Measurements from ENCODE around the gene WNT3. TPM values are rescaled to one million over a fixed set of nuclear protein-coding genes. Genes with fewer than 3 reads are reported as not detected.

WNT3 gene
- total and polyA plus RNA-seq, 2 of the 8 experiments (the other 6 are each of a cell fraction or from before 2014, with no cell fraction given), result 0.56 to 2.0 TPM

DNA sequence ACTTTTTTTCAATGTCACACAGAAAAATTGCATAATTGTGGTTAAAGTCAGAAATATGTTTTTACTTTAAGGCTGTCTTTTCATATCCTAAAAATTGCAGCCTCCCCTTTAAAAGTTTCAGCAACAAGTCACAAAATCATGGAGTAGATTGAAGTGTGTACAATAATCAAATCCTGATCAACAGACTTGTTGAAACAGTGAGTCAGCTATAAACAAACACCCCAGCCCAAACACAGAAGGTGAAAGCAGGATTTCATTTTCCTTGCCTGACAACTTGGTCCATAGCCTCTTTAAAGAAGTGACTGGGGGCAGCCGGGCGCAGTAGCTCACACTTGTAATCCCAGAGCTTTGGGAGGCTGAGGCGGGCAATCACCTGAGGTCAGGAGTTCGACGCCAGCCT, 59.9 kb downstream of the WNT3 start:
- Histone ChIP-seq H3K36me3 (ENCODE audit: control insufficient read depth in 2 of 4, insufficient read depth in 4 of 4, low read length in 3 of 4) (peaks cover 0 to 2% (median 0%) of the 10 kb centered on the region in 4 experiments; a peak in 3 of 8 replicates), H3K4me1 (replicated peaks in 1 of 4; ENCODE audit: control insufficient read depth in 3 of 4, insufficient read depth in 4 of 4, low read length in 3 of 4) (no peaks in the 10 kb centered on the region), H3K4ac (replicated peaks; ENCODE audit: insufficient read length, low read depth, low read length) (no peak overlapping the region), H3K14ac (ENCODE audit: insufficient read length) (no peak overlapping the region), H2BK5ac (ENCODE audit: low read depth, low read length) (no peak overlapping the region), H3K4me2 (ENCODE audit: insufficient read depth in 1 of 2, low read depth in 2 of 2, low read length in 2 of 2) (no peak overlapping the region), H3K4me3 (ENCODE audit: extremely low read depth in 1 of 4, insufficient read depth in 2 of 4, low read depth in 3 of 4, low read length in 4 of 4) (no peak overlapping the region), H2BK15ac (ENCODE audit: low read length) (no peak overlapping the region), H3K27ac (ENCODE audit: low read depth, low read length) (no peak overlapping the region), H3K79me1 (ENCODE audit: low read depth, low read length) (no peaks in the 10 kb centered on the region), H3K27me3 (replicated peaks in 1 of 4; ENCODE audit: control insufficient read depth in 3 of 4, extremely low read depth in 1 of 4, insufficient read depth in 3 of 4, low read length in 3 of 4) (peaks cover 0 to 1% (median 0%) of the 10 kb centered on the region in 4 experiments; a peak in 1 of 7 replicates), H4K91ac (replicated peaks; ENCODE audit: insufficient read length, low read length) (no peak overlapping the region), H3K79me2 (ENCODE audit: control insufficient read depth in 1 of 2, insufficient read depth in 2 of 2, low read length in 2 of 2) (no peaks in the 10 kb centered on the region), H2BK120ac (replicated peaks; ENCODE audit: low read depth, low read length) (no peak overlapping the region), H4K20me1 (replicated peaks in 1 of 2; ENCODE audit: control insufficient read depth in 1 of 2, insufficient read depth in 2 of 2, low read length in 2 of 2) (peaks cover 0 to 2% of the 10 kb centered on the region in 2 experiments), H2AK5ac (ENCODE audit: low read depth, low read length) (no peak overlapping the region), H2AFZ (ENCODE audit: low read length) (no peak overlapping the region), H3K23ac (ENCODE audit: insufficient read length) (no peak overlapping the region), H3K18ac (ENCODE audit: extremely low read depth, low read length) (no peak overlapping the region), H3K9ac (replicated peaks in 1 of 4; ENCODE audit: extremely low read depth in 1 of 4, low read depth in 3 of 4, low read length in 3 of 4) (no peak overlapping the region), H3K56ac (replicated peaks; ENCODE audit: insufficient read length, low read depth, low read length) (no peak overlapping the region), H4K5ac (ENCODE audit: insufficient read length, low read depth, low read length) (no peak overlapping the region), H3K23me2 (ENCODE audit: low read depth, low read length) (no peaks in the 10 kb centered on the region), H2BK12ac (ENCODE audit: low read depth, low read length) (no peak overlapping the region), H2BK20ac (ENCODE audit: low read length) (no peak overlapping the region), H3K9me3 (ENCODE audit: insufficient read depth in 2 of 2, low read depth in 1 of 2, low read length in 1 of 2) (no peaks in the 10 kb centered on the region), H4K8ac (ENCODE audit: extremely low read depth, insufficient read depth, low read length) (no peak overlapping the region)
- WGBS, 2 experiments (ENCODE audit: extremely low coverage in 1 of 2, insufficient coverage in 1 of 2, insufficient read length in 1 of 2, insufficient replicate concordance in 2 of 2, low coverage in 1 of 2, low lambda C conversion rate in 2 of 2, missing lambda C conversion rate in 1 of 2), result 100% methylated on average over 5 of the region's 5 CpGs; no CpG with 5 or more reads in 1 of the 2 experiments
- TF ChIP-seq KDM1A (IDR thresholded peaks at IDR 0.05; ENCODE audit: borderline replicate concordance, low read length) (no peak), POLR2A (IDR thresholded peaks at IDR 0.05; ENCODE audit: control extremely low read depth in 1 of 2, low read depth in 2 of 2, low read length in 2 of 2) (no peak), NANOG (IDR thresholded peaks at IDR 0.05; ENCODE audit: insufficient read depth, low read depth, low read length, poor library complexity, severe bottlenecking) (no peak), JUN (IDR thresholded peaks at IDR 0.05; ENCODE audit: low read depth, low read length) (no peak), TCF12 (IDR thresholded peaks at IDR 0.05; ENCODE audit: low read depth, low read length) (no peak)
- TF ChIP-seq, protein P1, sequence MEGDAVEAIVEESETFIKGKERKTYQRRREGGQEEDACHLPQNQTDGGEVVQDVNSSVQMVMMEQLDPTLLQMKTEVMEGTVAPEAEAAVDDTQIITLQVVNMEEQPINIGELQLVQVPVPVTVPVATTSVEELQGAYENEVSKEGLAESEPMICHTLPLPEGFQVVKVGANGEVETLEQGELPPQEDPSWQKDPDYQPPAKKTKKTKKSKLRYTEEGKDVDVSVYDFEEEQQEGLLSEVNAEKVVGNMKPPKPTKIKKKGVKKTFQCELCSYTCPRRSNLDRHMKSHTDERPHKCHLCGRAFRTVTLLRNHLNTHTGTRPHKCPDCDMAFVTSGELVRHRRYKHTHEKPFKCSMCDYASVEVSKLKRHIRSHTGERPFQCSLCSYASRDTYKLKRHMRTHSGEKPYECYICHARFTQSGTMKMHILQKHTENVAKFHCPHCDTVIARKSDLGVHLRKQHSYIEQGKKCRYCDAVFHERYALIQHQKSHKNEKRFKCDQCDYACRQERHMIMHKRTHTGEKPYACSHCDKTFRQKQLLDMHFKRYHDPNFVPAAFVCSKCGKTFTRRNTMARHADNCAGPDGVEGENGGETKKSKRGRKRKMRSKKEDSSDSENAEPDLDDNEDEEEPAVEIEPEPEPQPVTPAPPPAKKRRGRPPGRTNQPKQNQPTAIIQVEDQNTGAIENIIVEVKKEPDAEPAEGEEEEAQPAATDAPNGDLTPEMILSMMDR (IDR thresholded peaks at IDR 0.05; ENCODE audit: control extremely low read depth in 1 of 3, insufficient read depth in 1 of 3, low read depth in 1 of 3, low read length in 3 of 3), result no peak
- CTCF ChIA-PET (ENCODE audit: partially characterized antibody), result interaction anchor here (1.3 kb wide), 2 partner anchors 16 to 24 kb away, joined by 3 to 4 read pairs; no protein-coding TSS in a partner anchor
- POLR2A ChIA-PET (ENCODE audit: partially characterized antibody), result no interaction called here
- FAIRE-seq, result no peak
- DNase-seq (ENCODE audit: low read depth in 1 of 2, low spot score in 2 of 2), result no peak

All from H1 (cell line).